T-helper 17 cell (primary cell): ENCODE data around the gene NPR2. TPM values are rescaled to one million over a fixed set of nuclear protein-coding genes. Genes with fewer than 3 reads are reported as not detected.

Source experiments
- ATAC-seq: fragments of 150-1000 bp; cut with Tn5 transposase; 2 replicates; pipeline ENCODE4 v1.10.0; 2021; ENCODE audit warnings: mild to moderate bottlenecking, moderate library complexity
- DNase-seq, 3 donors: peaks; one replicate each; pipeline versions ENCODE4 v3.0.0 to v3.0.0-alpha.2; 2020 to 2021
- H3K9me3 ChIP-seq: one replicate; pipeline ENCODE4 v1.7.0; 2013; ENCODE audit warnings: low read length, mild to moderate bottlenecking; ENCODE audit not compliant: control insufficient read depth, poor library complexity, severe bottlenecking
- H3K27ac Mint-ChIP-seq: one replicate; pipeline ENCODE4 v1.8.0; 2022; ENCODE audit warnings: mild to moderate bottlenecking, moderate library complexity, mixed read lengths
- H3K27me3 Mint-ChIP-seq: one replicate; pipeline ENCODE4 v1.8.0; 2022; ENCODE audit warnings: mixed read lengths
- H3K36me3 Mint-ChIP-seq: one replicate; pipeline ENCODE4 v1.8.0; 2022; ENCODE audit warnings: low read depth, mixed read lengths
- H3K4me1 Mint-ChIP-seq: one replicate; pipeline ENCODE4 v1.8.0; 2022; ENCODE audit warnings: mild to moderate bottlenecking, mixed read lengths
- H3K4me3 Mint-ChIP-seq: one replicate; pipeline ENCODE4 v1.8.0; 2022; ENCODE audit warnings: mild to moderate bottlenecking, moderate library complexity, mixed read lengths
- total RNA-seq, 4 donors: library from RNA in 2 of 4; stranded (reverse) in 2 of 4; gene quantifications; one replicate each; pipeline ENCODE4 v1.2.3 and lab custom pipeline; 2022 to 2026

Gene NPR2
- total RNA-seq (1 to 10 TPM; 3.8 to 4.0 TPM), total RNA-seq (lab: John Stamatoyannopoulos, UW) (2.3 to 8.5 reads per million in 2 donors)

DNA sequence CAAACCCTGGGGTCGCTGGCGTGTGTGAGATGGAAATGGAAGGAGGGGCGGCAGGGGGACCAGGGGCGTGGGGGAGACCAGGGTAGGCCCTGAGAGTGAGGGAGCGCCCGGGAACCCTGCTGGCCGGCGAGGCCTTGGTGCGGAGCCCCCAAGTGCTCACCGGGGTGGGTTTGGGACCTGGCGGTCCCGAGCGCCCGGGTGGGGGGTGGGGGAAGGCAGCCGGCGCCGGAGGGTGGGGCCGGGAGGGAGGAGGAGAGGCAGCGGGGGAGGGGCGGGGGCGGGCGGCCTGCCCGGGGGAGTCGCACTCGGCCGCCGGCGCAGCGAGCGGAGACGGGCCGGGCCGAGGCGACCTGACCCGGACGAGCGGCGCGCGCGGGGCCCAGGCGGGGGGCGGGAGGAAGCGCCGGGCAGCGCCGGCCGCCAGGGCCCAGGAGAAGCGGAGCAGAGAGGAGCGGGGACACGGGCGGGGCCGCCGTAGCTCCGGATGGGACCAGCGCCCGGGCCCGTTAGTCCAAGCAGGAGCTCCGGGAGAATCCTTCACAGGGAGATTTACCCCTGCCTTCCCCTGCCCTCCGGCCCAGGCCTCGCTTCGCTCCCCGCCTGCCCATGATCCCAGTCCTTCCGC, at the start of gene NPR2:
Gene NPR2, plus strand, starts transcription at position 295 of the 625 bp plus-strand sequence. CDS start 818 bp downstream, outside the sequence.
- DNase-seq = no peak
- H3K9me3 ChIP-seq = no peaks in the 10 kb centered on the region
- peaks cover 3% of the 10 kb centered on the region for H3K36me3 Mint-ChIP-seq
- no peak for ATAC-seq
- H3K27ac Mint-ChIP-seq = no peak within 1 kb of the TSS
- H3K4me1 Mint-ChIP-seq = peaks cover 20% of the 10 kb centered on the region
- no peaks in the 10 kb centered on the region for H3K27me3 Mint-ChIP-seq
- H3K4me3 Mint-ChIP-seq = no peak within 1 kb of the TSS

DNA sequence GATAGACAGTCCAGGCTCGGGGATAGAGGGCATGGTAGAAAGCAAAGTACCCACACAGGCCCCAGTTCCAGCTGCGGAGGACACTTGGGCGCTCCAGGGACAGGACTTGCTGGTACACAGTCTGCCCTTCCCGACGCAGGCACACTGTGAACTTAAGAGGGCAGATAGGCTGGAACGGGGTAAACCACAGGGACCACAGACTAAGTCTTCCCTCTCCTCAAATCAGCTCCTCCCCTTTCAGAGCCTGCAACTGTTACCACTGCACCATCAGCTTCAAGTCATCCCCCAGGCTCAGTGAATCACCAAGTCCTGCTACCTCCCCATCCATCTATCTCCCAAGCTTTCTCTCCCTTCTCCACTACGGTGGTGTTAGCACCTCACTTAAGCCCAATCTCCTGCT, 49.7 kb upstream of the NPR2 start:
- H3K27me3 Mint-ChIP-seq = no peaks in the 10 kb centered on the region
- H3K9me3 ChIP-seq = no peaks in the 10 kb centered on the region
- DNase-seq (no peak), ATAC-seq (peak; percentile 78)
- peaks cover 8% of the 10 kb centered on the region for H3K36me3 Mint-ChIP-seq
- peaks cover 33% of the 10 kb centered on the region for H3K4me1 Mint-ChIP-seq
- H3K27ac Mint-ChIP-seq = peak overlapping the region; percentile 45
- H3K4me3 Mint-ChIP-seq = peak overlapping the region; percentile 63

DNA sequence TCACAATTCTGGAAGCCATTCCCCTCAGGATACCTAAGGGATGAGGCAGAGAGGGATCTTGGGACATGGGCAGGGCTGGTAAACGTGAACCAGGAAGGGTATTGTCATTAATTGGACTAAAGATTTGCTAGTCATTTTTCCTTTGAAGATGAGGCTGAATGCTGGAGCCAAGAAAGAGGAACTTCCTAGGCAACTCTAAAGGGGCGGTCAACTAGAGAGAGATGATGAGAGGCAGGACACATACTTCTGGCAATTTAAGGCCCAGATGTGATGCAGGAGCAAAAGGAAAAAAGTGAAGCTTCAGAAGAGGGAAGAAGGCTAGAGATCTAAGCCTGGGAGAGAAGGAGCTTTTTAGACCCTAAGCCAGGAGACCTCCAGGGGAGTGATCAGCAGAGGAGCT, 47.9 kb upstream of the NPR2 start:
- no peak for DNase-seq
- Mint-ChIP-seq H3K4me3 (no peak overlapping the region), H3K27ac (peak overlapping the region; percentile 16), H3K27me3 (no peaks in the 10 kb centered on the region), H3K36me3 (peaks cover 8% of the 10 kb centered on the region), H3K4me1 (peaks cover 43% of the 10 kb centered on the region)
- no peak for ATAC-seq
- no peaks in the 10 kb centered on the region for H3K9me3 ChIP-seq

DNA sequence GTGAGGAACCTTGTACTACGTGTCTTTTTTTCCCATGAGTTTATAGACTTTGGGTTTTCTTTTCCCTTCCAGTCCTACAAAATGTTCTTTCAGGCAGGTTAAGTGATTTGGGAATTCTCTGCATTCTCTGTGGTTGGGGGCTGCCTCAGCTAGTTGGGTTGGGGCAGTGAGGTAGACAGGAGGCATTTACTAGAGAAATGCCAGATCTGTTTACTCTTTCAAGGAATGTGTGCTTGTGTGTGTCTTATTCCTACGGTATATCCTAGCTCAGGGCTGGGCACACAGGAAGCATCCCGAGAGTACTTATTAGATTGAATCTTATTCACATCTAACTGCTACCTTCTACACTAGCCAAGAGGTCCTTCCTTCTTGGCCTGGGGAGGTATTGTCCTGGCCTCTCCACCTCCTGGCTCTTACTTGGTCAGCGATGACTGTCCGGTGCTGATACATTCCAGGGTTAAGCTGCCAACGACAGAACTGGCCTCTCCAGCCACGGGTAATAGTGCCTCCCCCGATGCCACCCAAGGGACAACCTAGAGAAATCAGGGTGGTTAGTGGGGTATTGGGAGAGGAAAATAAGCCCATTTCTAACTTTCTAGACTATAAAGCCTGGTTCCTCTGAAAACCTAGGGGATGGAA, 47.4 kb upstream of the NPR2 start:
- DNase-seq (no peak), ATAC-seq (no peak)
- no peaks in the 10 kb centered on the region for H3K9me3 ChIP-seq
- Mint-ChIP-seq H3K4me3 (no peak overlapping the region), H3K27ac (no peak overlapping the region), H3K27me3 (no peaks in the 10 kb centered on the region), H3K4me1 (peaks cover 40% of the 10 kb centered on the region), H3K36me3 (peaks cover 8% of the 10 kb centered on the region)

DNA sequence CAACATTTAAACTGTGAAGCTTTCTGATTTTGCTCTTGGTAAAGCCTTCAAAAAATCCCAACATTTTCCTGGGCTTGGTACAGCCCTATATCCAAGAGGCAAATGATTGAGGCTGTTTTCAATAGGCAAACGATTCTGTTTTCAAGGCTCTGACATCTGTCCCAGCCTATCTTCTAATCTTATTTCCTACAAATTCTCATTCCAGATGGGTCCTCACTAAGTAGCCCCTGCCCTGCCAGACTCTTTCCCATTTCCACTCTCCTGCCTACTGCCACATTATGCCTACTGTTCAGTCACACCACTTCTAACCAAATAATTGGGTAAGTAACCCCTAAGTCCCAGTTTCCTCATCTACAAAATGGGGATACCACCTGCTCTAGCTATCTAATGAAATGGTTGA, 45.8 kb upstream of the NPR2 start:
- no peaks in the 10 kb centered on the region for H3K9me3 ChIP-seq
- peak overlapping the region; percentile 73 for H3K4me3 Mint-ChIP-seq
- peaks cover 47% of the 10 kb centered on the region for H3K4me1 Mint-ChIP-seq
- H3K36me3 Mint-ChIP-seq = peaks cover 10% of the 10 kb centered on the region
- DNase-seq (no peak), ATAC-seq (no peak)
- peak overlapping the region; percentile 88 for H3K27ac Mint-ChIP-seq
- no peaks in the 10 kb centered on the region for H3K27me3 Mint-ChIP-seq

DNA sequence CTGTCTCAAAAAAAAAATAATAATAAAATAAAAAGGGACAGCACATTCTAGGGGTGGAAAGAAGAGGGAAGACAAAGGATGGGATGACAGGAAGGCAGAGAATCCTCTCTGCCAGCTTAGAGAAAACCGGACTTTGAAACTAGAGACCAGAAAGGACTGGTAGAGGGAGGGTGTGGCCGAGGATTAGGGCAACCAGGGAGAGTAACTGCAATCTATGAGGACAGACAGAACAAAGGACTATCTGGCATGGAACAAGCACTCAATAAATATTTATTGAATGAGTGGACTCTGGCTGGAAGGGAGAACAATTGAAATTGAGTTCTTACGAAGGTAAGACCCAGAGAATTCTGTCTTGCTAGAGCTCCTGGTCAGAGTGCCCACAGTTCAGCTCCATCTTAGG, 44.8 kb upstream of the NPR2 start:
- Mint-ChIP-seq H3K27ac (peak overlapping the region; percentile 88), H3K36me3 (peaks cover 10% of the 10 kb centered on the region), H3K4me3 (peak overlapping the region; percentile 90), H3K27me3 (no peaks in the 10 kb centered on the region), H3K4me1 (peaks cover 47% of the 10 kb centered on the region)
- H3K9me3 ChIP-seq = no peaks in the 10 kb centered on the region
- no peak for ATAC-seq
- DNase-seq = no peak

DNA sequence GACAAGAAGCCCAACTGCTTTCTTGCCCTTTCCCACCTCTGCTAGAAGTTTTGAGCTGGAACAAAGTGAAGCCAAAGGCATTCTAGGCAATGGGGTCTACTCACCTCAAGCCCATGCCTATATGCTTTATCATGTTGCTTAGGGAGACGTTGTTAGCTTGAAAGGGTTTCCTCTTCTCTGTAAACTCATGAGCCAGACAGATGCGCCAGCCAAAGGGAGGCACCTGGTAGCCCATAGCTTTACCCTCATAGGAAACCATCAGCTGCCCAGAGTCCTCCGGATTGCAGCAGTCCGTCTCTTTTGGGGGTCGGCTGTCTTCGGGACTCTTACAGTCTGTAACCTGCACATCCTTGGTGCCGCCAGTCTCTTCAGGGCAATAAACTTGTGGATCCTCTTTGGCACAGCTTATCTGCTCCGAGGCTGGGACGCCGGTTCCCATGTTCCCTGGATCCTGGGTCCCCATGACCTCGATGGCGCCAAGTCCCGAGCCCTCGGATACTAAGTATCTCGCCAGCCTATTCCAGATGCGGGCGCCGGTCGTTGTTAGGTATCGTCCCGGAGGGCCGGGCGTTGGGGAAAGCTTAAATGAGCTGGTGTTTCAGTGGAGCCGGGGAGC, 43.0 kb upstream of the NPR2 start:
- DNase-seq (no peak), ATAC-seq (peak; percentile 16)
- peaks cover 15% of the 10 kb centered on the region for H3K36me3 Mint-ChIP-seq
- peak overlapping the region; percentile 90 for H3K4me3 Mint-ChIP-seq
- H3K27me3 Mint-ChIP-seq = no peaks in the 10 kb centered on the region
- peak overlapping the region; percentile 61 for H3K27ac Mint-ChIP-seq
- H3K9me3 ChIP-seq = no peaks in the 10 kb centered on the region
- H3K4me1 Mint-ChIP-seq = peaks cover 44% of the 10 kb centered on the region

DNA sequence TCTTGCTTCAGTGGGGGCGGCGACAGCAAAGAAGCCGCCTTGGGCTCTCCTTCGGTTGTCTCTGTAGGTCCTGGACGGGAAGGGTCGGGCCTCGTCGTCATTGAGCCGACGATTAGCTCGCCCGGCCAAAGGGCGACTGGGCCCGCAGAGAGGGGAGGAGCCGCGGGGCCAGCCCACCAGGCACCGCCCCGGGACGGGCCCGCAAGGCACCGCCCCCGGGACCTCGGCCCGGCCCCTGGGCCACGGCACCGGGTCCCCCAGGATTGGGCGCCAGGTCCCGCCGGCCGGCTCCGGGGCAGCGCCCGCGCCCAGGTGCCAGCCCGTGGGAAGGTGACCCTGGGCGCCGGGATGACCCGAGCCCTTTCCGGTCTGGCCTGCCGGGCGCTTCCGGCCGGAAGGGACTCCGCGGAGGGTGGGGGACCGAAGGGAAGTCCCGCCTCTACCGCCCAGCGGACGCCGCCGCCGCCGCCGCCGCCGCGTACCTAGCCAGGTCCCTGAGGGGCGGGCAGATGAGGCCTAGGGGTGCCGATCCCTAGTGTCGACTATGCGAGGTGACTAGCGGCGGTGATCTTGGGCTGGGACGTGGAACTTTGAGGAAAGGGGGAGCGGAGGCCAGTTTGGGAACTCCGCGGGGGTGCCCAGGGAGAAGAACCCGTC, 42.4 kb upstream of the NPR2 start, which contains the start of the genes GBA2 and RGP1:
Gene GBA2, minus strand, starts transcription at position 371 of the 657 bp plus-strand sequence. CDS start 524 bp downstream, outside the sequence.
Gene RGP1, plus strand, starts transcription at position 430 of the 657 bp plus-strand sequence. CDS start 469 bp downstream, outside the sequence.
- Mint-ChIP-seq H3K27me3 (no peaks in the 10 kb centered on the region), H3K36me3 (peaks cover 14% of the 10 kb centered on the region), H3K4me1 (peaks cover 47% of the 10 kb centered on the region), H3K27ac (peak within 1 kb of the TSS; percentile 94), H3K4me3 (peak within 1 kb of the TSS; percentile 98)
- DNase-seq (peak; percentile 39 to 58 (median 56)), ATAC-seq (peak; percentile 79)
- H3K9me3 ChIP-seq = no peaks in the 10 kb centered on the region

DNA sequence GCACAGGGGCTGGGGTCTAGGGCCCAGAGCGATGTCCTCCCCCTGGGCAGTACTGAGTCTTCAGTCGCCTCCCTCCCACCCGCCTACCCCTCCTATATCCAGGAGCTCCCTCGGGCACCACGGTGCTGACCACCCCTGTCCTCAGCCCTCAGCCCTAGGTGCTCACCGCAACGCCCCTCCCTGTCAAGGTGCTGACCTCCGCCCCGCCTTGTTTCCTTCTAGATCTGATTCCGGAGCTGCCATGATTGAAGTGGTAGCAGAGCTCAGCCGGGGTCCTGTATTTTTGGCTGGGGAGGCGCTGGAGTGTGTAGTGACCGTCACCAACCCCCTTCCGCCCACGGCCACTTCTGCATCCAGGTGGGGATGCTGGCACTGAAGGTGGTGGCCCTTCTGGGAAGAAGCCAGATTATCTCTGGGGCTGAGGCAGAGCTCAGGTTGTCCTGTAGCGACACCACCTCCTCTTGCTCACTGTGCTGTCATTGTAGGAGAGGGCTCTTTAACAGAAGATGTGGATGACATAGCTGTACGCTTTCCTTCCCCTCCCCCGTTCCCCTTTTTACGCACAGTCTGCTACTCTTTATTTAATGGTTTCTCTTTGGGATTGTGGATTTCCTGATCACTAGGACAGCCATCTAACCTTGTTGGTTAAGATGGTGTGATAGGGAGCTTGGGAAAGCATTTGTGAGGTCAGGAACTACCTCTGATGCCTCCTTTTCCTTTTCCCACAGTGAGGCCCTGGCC, 41.7 kb upstream of the NPR2 start:
- Mint-ChIP-seq H3K4me1 (peaks cover 46% of the 10 kb centered on the region), H3K27me3 (no peaks in the 10 kb centered on the region), H3K27ac (peak overlapping the region; percentile 94), H3K4me3 (peak overlapping the region; percentile 98), H3K36me3 (peaks cover 14% of the 10 kb centered on the region)
- ATAC-seq (peak; percentile 68), DNase-seq (peak in 2 of 3 donors; percentile 19 to 22)
- no peaks in the 10 kb centered on the region for H3K9me3 ChIP-seq

DNA sequence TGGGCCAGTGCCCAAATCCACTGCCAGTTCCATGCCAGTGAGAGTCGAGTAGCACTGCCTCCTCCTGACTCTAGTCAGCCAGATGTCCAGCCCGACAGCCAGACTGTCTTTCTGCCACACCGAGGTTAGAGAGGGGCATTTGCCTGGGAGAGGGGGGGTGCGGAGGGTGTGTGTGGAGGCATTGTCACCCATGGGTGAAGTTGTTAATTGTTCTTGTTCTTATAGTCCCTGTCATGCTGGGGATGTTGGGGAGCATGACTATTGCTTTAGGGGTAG, 41.2 kb upstream of the NPR2 start:
- H3K27ac Mint-ChIP-seq = peak overlapping the region; percentile 94
- no peaks in the 10 kb centered on the region for H3K27me3 Mint-ChIP-seq
- ATAC-seq = no peak
- peaks cover 44% of the 10 kb centered on the region for H3K4me1 Mint-ChIP-seq
- H3K9me3 ChIP-seq = no peaks in the 10 kb centered on the region
- H3K36me3 Mint-ChIP-seq = peaks cover 14% of the 10 kb centered on the region
- DNase-seq = no peak
- peak overlapping the region; percentile 98 for H3K4me3 Mint-ChIP-seq

DNA sequence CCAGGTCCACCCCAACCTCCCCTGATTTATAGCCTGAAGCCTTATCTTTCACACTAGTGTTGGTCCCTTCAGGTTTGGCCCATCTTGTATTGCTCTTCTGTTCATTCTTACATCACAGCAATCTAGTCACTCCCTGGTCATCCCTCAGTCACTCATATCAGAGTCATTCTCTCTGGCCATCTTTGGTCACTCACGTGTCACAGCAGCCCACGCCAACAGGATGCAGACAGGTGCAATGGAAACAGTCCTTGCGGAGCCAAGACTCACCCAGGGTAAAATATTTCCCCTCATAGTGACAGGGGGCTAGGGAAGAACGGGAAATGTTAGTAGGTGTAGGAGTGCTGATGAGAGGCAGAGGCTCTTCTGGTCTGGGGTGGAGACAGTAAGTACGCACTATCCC, 37.9 kb upstream of the NPR2 start:
- no peak for DNase-seq
- peaks cover 40% of the 10 kb centered on the region for H3K4me1 Mint-ChIP-seq
- no peaks in the 10 kb centered on the region for H3K27me3 Mint-ChIP-seq
- peaks cover 12% of the 10 kb centered on the region for H3K36me3 Mint-ChIP-seq
- no peak overlapping the region for H3K4me3 Mint-ChIP-seq
- ATAC-seq = no peak
- H3K27ac Mint-ChIP-seq = no peak overlapping the region
- no peaks in the 10 kb centered on the region for H3K9me3 ChIP-seq

DNA sequence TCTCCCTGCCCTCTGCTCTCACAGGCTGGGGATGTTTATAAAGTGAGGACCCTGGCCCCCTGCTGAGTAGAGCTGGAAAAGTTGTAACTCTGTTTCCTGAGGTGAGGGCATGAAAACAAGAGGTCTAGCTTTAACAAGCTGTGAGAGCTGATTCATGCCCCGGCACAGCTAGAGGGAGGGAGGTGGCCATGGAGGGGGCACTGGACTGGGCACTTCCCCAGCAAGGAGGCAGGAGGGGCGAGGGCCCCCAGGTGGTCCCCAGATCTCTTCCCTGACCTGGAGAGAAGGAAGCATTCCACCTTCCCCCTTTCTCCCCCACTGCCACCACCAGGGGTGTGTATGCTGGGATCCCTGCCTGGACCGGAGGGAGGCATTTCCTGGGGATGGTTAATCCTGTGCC, 37.1 kb upstream of the NPR2 start, which contains the start of gene MSMP:
Gene MSMP, minus strand, starts transcription at position 13 of the 400 bp plus-strand sequence. CDS start 147 bp downstream, outside the sequence.
- H3K36me3 Mint-ChIP-seq = peaks cover 12% of the 10 kb centered on the region
- H3K4me3 Mint-ChIP-seq = no peak within 1 kb of the TSS
- no peak within 1 kb of the TSS for H3K27ac Mint-ChIP-seq
- H3K9me3 ChIP-seq = no peaks in the 10 kb centered on the region
- ATAC-seq (no peak), DNase-seq (no peak)
- H3K4me1 Mint-ChIP-seq = peaks cover 45% of the 10 kb centered on the region
- H3K27me3 Mint-ChIP-seq = no peaks in the 10 kb centered on the region
